NT2/D1 (cell line): ENCODE data around the gene KRTAP1-3.
"Not testable (repeated sequence)": the region's sequence is repeated elsewhere in the genome, so short reads cannot be mapped to it uniquely, and the experiment has no call there.

Experiments
- DNase-seq: peaks from one replicate; pipeline ENCODE4 v3.0.0-alpha.2; 2011; ENCODE audit warnings: low read depth, low spot score
- H3K27me3 ChIP-seq: 2 replicates; pipeline ENCODE4 v1.6.0; 2011; ENCODE audit warnings: mild to moderate bottlenecking; ENCODE audit not compliant: insufficient read length, insufficient read depth
- H3K36me3 ChIP-seq: 2 replicates; pipeline ENCODE4 v1.6.1; 2011; ENCODE audit warnings: mild to moderate bottlenecking, low read length, mixed read lengths; ENCODE audit not compliant: insufficient read depth, insufficient read length
- H3K4me1 ChIP-seq: 2 replicates; pipeline ENCODE4 v1.5.1; 2011; ENCODE audit not compliant: insufficient read depth, insufficient read length
- H3K4me3 ChIP-seq: 2 replicates; pipeline ENCODE4 v1.5.1; 2011; ENCODE audit warnings: low read depth; ENCODE audit not compliant: insufficient read length
- H3K9ac ChIP-seq: 2 replicates; pipeline ENCODE4 v1.6.0; 2011; ENCODE audit warnings: low read depth; ENCODE audit not compliant: insufficient read length
- H3K9me3 ChIP-seq: 2 replicates; pipeline ENCODE4 v1.5.1; 2011; ENCODE audit warnings: mild to moderate bottlenecking, low read length; ENCODE audit not compliant: insufficient read depth
- SUZ12 ChIP-seq: IDR thresholded peaks from 2 replicates; pipeline ENCODE4 v1.6.1; 2011; ENCODE audit not compliant: insufficient read length, insufficient read depth; ENCODE audit errors: extremely low read depth
- YY1 ChIP-seq: IDR thresholded peaks from 2 replicates; pipeline ENCODE4 v1.6.1; 2011; ENCODE audit not compliant: insufficient read length, insufficient read depth
- ZNF274 ChIP-seq: IDR thresholded peaks from 2 replicates; pipeline ENCODE4 v1.6.1; 2011; ENCODE audit warnings: mild to moderate bottlenecking, low read depth, low read length

KRTAP1-3 gene

DNA sequence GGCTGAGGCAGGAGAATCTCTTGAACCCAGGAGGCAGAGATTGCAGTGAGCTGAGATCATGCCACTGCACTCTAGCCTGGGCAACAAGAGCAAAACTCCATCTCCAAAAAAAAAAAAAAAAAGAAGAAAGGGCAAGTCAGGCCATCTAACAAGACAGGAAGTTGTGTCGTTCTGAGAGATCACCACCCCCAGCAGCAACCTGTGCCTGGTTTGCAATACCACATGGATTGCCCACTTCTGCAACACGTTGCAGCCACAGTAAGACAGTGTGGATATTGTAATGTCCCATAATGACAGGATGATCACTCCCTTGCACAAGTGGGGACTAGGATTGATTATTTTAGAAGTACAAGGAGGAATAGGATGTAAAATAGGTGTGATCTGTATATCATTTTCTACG, 34.4 kb upstream of the KRTAP1-3 start:
- Histone ChIP-seq H3K9me3 (no peaks in the 10 kb centered on the region), H3K4me1 (no peaks in the 10 kb centered on the region), H3K27me3 (no peaks in the 10 kb centered on the region), H3K4me3 (no peak overlapping the region), H3K36me3 (no peaks in the 10 kb centered on the region), H3K9ac (no peak overlapping the region)
- TF ChIP-seq ZNF274 (no peak), SUZ12 (no peak), YY1 (no peak)
- no peak for DNase-seq

- Histone ChIP-seq H3K4me3 (no peak overlapping the region), H3K9me3 (no peaks in the 10 kb centered on the region), H3K36me3 (no peaks in the 10 kb centered on the region), H3K27me3 (no peaks in the 10 kb centered on the region), H3K4me1 (no peaks in the 10 kb centered on the region), H3K9ac (no peak overlapping the region)
- TF ChIP-seq ZNF274 (no peak), SUZ12 (no peak), YY1 (no peak)
- no peak for DNase-seq
Measured at GRCh38 chr17:41067281-41067680, 32.6 kb upstream of the KRTAP1-3 start.

GRCh38 chr17:41065829-41066624, 31.4 kb upstream of the KRTAP1-3 start, which contains the start of gene KRTAP2-4:
TSS of gene KRTAP2-4 (minus strand) at chr17:41065879. CDS start at chr17:41065845, 34 bp downstream.
- no peaks in the 10 kb centered on the region for H3K36me3 ChIP-seq
- no peaks in the 10 kb centered on the region for H3K27me3 ChIP-seq
- DNase-seq, result no peak
- H3K4me3 ChIP-seq, result no peak within 1 kb of the TSS
- no peaks in the 10 kb centered on the region for H3K9me3 ChIP-seq
- H3K9ac ChIP-seq, result no peak within 1 kb of the TSS
- no peaks in the 10 kb centered on the region for H3K4me1 ChIP-seq
- TF ChIP-seq ZNF274 (no peak), SUZ12 (no peak), YY1 (no peak)

DNA sequence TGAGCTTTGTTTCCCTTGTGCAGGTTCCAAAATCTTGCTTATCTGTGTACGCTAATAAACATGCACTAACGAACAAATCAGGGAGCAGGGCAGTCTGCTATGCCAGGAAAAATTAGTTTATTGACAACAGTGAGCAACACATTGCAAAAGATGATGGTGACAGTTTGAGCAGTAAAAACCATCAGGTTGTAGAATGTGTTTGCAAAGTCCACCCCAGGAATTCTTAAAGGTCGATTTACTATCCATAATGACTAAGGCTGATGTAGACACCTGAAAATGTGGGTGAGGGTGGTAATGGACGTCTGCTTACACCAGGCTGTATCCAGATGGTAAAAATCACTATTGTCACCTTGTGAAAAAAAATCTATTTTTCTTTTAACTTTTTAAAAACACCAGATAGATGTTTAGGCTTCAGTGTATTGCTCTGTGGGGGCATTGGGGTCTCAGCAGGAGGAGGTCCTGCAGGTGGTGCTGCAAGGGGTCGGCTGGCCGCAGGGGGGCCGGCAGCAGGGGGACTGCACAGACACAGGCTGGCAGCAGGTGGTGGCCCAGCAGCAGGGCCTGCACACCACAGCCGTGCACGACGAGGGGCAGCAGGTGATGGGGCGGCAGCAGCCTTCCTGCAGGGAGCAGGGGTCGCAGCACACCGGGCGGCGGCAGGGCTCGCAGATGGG, 30.5 kb upstream of the KRTAP1-3 start:
- H3K27me3 ChIP-seq, H3K4me1 ChIP-seq, H3K4me3 ChIP-seq, H3K9me3 ChIP-seq, H3K36me3 ChIP-seq, DNase-seq, H3K9ac ChIP-seq: not testable (repeated sequence)

GRCh38 chr17:41064301-41064700, 29.6 kb upstream of the KRTAP1-3 start:
- no peaks in the 10 kb centered on the region for H3K36me3 ChIP-seq
- no peaks in the 10 kb centered on the region for H3K4me1 ChIP-seq
- no peak overlapping the region for H3K4me3 ChIP-seq
- no peak overlapping the region for H3K9ac ChIP-seq
- TF ChIP-seq SUZ12, result no peak
- no peak for TF ChIP-seq ZNF274
- no peak for TF ChIP-seq YY1
- no peaks in the 10 kb centered on the region for H3K27me3 ChIP-seq
- no peaks in the 10 kb centered on the region for H3K9me3 ChIP-seq
- no peak for DNase-seq

GRCh38 chr17:41063449-41063848, 28.8 kb upstream of the KRTAP1-3 start:
- no peak for DNase-seq
- Histone ChIP-seq H3K27me3 (no peaks in the 10 kb centered on the region), H3K9ac (no peak overlapping the region), H3K4me3 (no peak overlapping the region), H3K4me1 (no peaks in the 10 kb centered on the region), H3K36me3 (no peaks in the 10 kb centered on the region), H3K9me3 (no peaks in the 10 kb centered on the region)
- TF ChIP-seq SUZ12, result no peak
- TF ChIP-seq ZNF274, result no peak
- TF ChIP-seq YY1, result no peak

GRCh38 chr17:41061964-41062363, 27.3 kb upstream of the KRTAP1-3 start:
- no peak for DNase-seq

More at GRCh38 chr17:41061964-41062363, 27.3 kb upstream of the KRTAP1-3 start:
- H3K9ac ChIP-seq, result no peak overlapping the region
- TF ChIP-seq YY1 (no peak), SUZ12 (no peak), ZNF274 (no peak)
- no peaks in the 10 kb centered on the region for H3K27me3 ChIP-seq
- H3K36me3 ChIP-seq, result no peaks in the 10 kb centered on the region
- no peak overlapping the region for H3K4me3 ChIP-seq
- no peaks in the 10 kb centered on the region for H3K9me3 ChIP-seq
- no peaks in the 10 kb centered on the region for H3K4me1 ChIP-seq
